Measurements from ENCODE around the gene ZSCAN5A.

ZSCAN5A gene

GRCh38 chr19:56291867-56292266 lies 22.8 kb downstream of the ZSCAN5A start:
- H3K36me3 ChIP-seq: peaks cover 5 to 87% (median 32%) of the 10 kb centered on the region in 11 experiments; a peak in 17 of 22 replicates
- no peaks in the 10 kb centered on the region; a peak in 1 of 22 replicates for H4K20me1 ChIP-seq
- no peak overlapping the region for H3K4me3 ChIP-seq
- no peak for TF ChIP-seq Cebpa-rat (IDR thresholded peaks at IDR 0.05)
- H3K9ac ChIP-seq: no peak overlapping the region
- H3K27ac ChIP-seq: no peak overlapping the region
- H3K4me2 ChIP-seq: no peak overlapping the region
- no peaks in the 10 kb centered on the region for H3K27me3 ChIP-seq
- H3K4me1 ChIP-seq: peaks cover 0 to 9% (median 0%) of the 10 kb centered on the region in 10 experiments; a peak in 2 of 20 replicates
- H3K9me3 ChIP-seq (replicated peaks in 1 of 11): peaks cover 0 to 13% (median 0%) of the 10 kb centered on the region in 11 experiments; a peak in 3 of 22 replicates

GRCh38 chr19:56290104-56290503 lies 24.5 kb downstream of the ZSCAN5A start:
- no peaks in the 10 kb centered on the region for H3K27me3 ChIP-seq
- H3K27ac ChIP-seq: no peak overlapping the region
- peaks cover 0 to 13% (median 0%) of the 10 kb centered on the region in 11 experiments; a peak in 3 of 22 replicates for H3K9me3 ChIP-seq (replicated peaks in 1 of 11)
- H4K20me1 ChIP-seq: no peaks in the 10 kb centered on the region
- H3K36me3 ChIP-seq: peaks cover 5 to 73% (median 20%) of the 10 kb centered on the region in 11 experiments; a peak in 17 of 22 replicates
- TF ChIP-seq Cebpa-rat (IDR thresholded peaks at IDR 0.05): no peak
- no peak overlapping the region for H3K4me2 ChIP-seq
- peaks cover 0 to 9% (median 0%) of the 10 kb centered on the region in 10 experiments; a peak in 2 of 20 replicates for H3K4me1 ChIP-seq
- no peak overlapping the region for H3K9ac ChIP-seq
- no peak overlapping the region for H3K4me3 ChIP-seq

GRCh38 chr19:56284746-56285145 lies 29.9 kb downstream of the ZSCAN5A start:
- no peaks in the 10 kb centered on the region for H3K4me1 ChIP-seq
- H3K4me2 ChIP-seq: no peak overlapping the region
- no peaks in the 10 kb centered on the region for H3K9me3 ChIP-seq (replicated peaks in 1 of 11)
- H3K9ac ChIP-seq: no peak overlapping the region
- no peak overlapping the region for H3K4me3 ChIP-seq
- no peak overlapping the region for H3K27ac ChIP-seq
- H4K20me1 ChIP-seq: no peaks in the 10 kb centered on the region
- H3K27me3 ChIP-seq: no peaks in the 10 kb centered on the region
- TF ChIP-seq Cebpa-rat (IDR thresholded peaks at IDR 0.05): no peak
- peaks cover 0 to 42% (median 3%) of the 10 kb centered on the region in 11 experiments; a peak in 9 of 22 replicates for H3K36me3 ChIP-seq

GRCh38 chr19:56282809-56283208 lies 31.8 kb downstream of the ZSCAN5A start:
- TF ChIP-seq Cebpa-rat (IDR thresholded peaks at IDR 0.05): no peak
- peaks cover 0 to 8% (median 0%) of the 10 kb centered on the region in 11 experiments; a peak in 3 of 22 replicates for H3K9me3 ChIP-seq (replicated peaks in 1 of 11)
- peaks cover 0 to 41% (median 4%) of the 10 kb centered on the region in 11 experiments; a peak in 10 of 22 replicates for H3K36me3 ChIP-seq
- H4K20me1 ChIP-seq: no peaks in the 10 kb centered on the region
- no peak overlapping the region for H3K9ac ChIP-seq
- no peak overlapping the region for H3K4me2 ChIP-seq
- no peaks in the 10 kb centered on the region for H3K4me1 ChIP-seq
- H3K4me3 ChIP-seq: no peak overlapping the region
- H3K27me3 ChIP-seq: no peaks in the 10 kb centered on the region
- H3K27ac ChIP-seq: no peak overlapping the region

GRCh38 chr19:56273563-56274117 lies 41.0 kb downstream of the ZSCAN5A start:
- no peak overlapping the region for H3K4me3 ChIP-seq
- no peak overlapping the region for H3K27ac ChIP-seq
- TF ChIP-seq Cebpa-rat (IDR thresholded peaks at IDR 0.05): no peak
- H3K9me3 ChIP-seq (replicated peaks in 1 of 11): peaks cover 0 to 23% (median 8%) of the 10 kb centered on the region in 11 experiments; a peak in 17 of 22 replicates
- no peak overlapping the region for H3K4me2 ChIP-seq
- peaks cover 0 to 25% (median 12%) of the 10 kb centered on the region in 11 experiments; a peak in 11 of 22 replicates for H3K36me3 ChIP-seq
- no peak overlapping the region for H3K9ac ChIP-seq
- no peaks in the 10 kb centered on the region for H4K20me1 ChIP-seq
- no peaks in the 10 kb centered on the region for H3K4me1 ChIP-seq
- H3K27me3 ChIP-seq: no peaks in the 10 kb centered on the region

- Histone ChIP-seq H3K36me3 (peaks cover 0 to 12% (median 5%) of the 10 kb centered on the region in 11 experiments; a peak in 7 of 22 replicates), H3K4me1 (no peaks in the 10 kb centered on the region), H3K9ac (no peak within 1 kb of the TSS), H4K20me1 (no peaks in the 10 kb centered on the region), H3K9me3 (replicated peaks in 1 of 11) (peaks cover 0 to 11% (median 5%) of the 10 kb centered on the region in 11 experiments; a peak in 17 of 22 replicates), H3K4me2 (no peak within 1 kb of the TSS), H3K4me3 (no peak within 1 kb of the TSS), H3K27me3 (no peaks in the 10 kb centered on the region), H3K27ac (no peak within 1 kb of the TSS)
- no peak for TF ChIP-seq Cebpa-rat (IDR thresholded peaks at IDR 0.05)
These were observed 42.4 kb downstream of the ZSCAN5A start, which contains the start of gene EDDM13 for GRCh38 chr19:56272161-56272798. TSS of gene EDDM13 (plus strand) at chr19:56272748. CDS start at chr19:56272835, 87 bp downstream.

- TF ChIP-seq Cebpa-rat (IDR thresholded peaks at IDR 0.05): no peak
- no peak overlapping the region for H3K4me2 ChIP-seq
- H3K4me3 ChIP-seq: no peak overlapping the region
- no peak overlapping the region for H3K27ac ChIP-seq
- H3K4me1 ChIP-seq: no peaks in the 10 kb centered on the region
- peaks cover 0 to 11% (median 0%) of the 10 kb centered on the region in 11 experiments; a peak in 1 of 22 replicates for H3K36me3 ChIP-seq
- H3K9ac ChIP-seq: no peak overlapping the region
- H3K27me3 ChIP-seq: no peaks in the 10 kb centered on the region
- no peaks in the 10 kb centered on the region for H4K20me1 ChIP-seq
- H3K9me3 ChIP-seq (replicated peaks in 1 of 11): peaks cover 0 to 4% (median 0%) of the 10 kb centered on the region in 11 experiments; a peak in 1 of 22 replicates
These were observed 43.5 kb downstream of the ZSCAN5A start for GRCh38 chr19:56271151-56271550.

- no peak overlapping the region for H3K4me3 ChIP-seq
- no peak overlapping the region for H3K27ac ChIP-seq
- H3K4me1 ChIP-seq: no peaks in the 10 kb centered on the region
- no peak overlapping the region for H3K9ac ChIP-seq
- TF ChIP-seq Cebpa-rat (IDR thresholded peaks at IDR 0.05): no peak
- peaks cover 0 to 11% (median 0%) of the 10 kb centered on the region in 11 experiments; a peak in 1 of 22 replicates for H3K36me3 ChIP-seq
- H4K20me1 ChIP-seq: no peaks in the 10 kb centered on the region; a peak in 1 of 22 replicates
- H3K27me3 ChIP-seq: no peaks in the 10 kb centered on the region
- H3K4me2 ChIP-seq: no peak overlapping the region
- peaks cover 0 to 4% (median 0%) of the 10 kb centered on the region in 11 experiments; a peak in 1 of 22 replicates for H3K9me3 ChIP-seq (replicated peaks in 1 of 11)
These were observed 44.0 kb downstream of the ZSCAN5A start for GRCh38 chr19:56270676-56271075.

GRCh38 chr19:56269348-56269747 lies 45.3 kb downstream of the ZSCAN5A start:
- Histone ChIP-seq H3K9ac (no peak overlapping the region), H3K27me3 (no peaks in the 10 kb centered on the region), H4K20me1 (no peaks in the 10 kb centered on the region; a peak in 1 of 22 replicates), H3K36me3 (peaks cover 0 to 11% (median 0%) of the 10 kb centered on the region in 11 experiments; a peak in 1 of 22 replicates), H3K9me3 (replicated peaks in 1 of 11) (peaks cover 0 to 4% (median 0%) of the 10 kb centered on the region in 11 experiments; a peak in 1 of 22 replicates), H3K27ac (no peak overlapping the region), H3K4me2 (no peak overlapping the region), H3K4me3 (no peak overlapping the region), H3K4me1 (no peaks in the 10 kb centered on the region)
- TF ChIP-seq Cebpa-rat (IDR thresholded peaks at IDR 0.05): no peak
